GM12892 (cell line): Measurements from ENCODE around the gene CMIP.

ENCODE experiments used
- POLR2A ChIP-seq: IDR thresholded peaks from 2 replicates; pipeline ENCODE4 v1.6.1; 2011; ENCODE audit warnings: low read depth, low read length, control low read depth
- POLR2AphosphoS5 ChIP-seq: IDR thresholded peaks from 2 replicates; pipeline ENCODE4 v1.6.1; 2011; ENCODE audit warnings: low read depth, low read length, control low read depth
- TAF1 ChIP-seq: IDR thresholded peaks from 2 replicates; pipeline ENCODE4 v1.6.1; 2011; ENCODE audit warnings: low read depth, mild to moderate bottlenecking, control low read depth, low read length, borderline replicate concordance

GRCh38 chr16:81450783-81451491, 6.3 kb downstream of the CMIP start:
- TF ChIP-seq POLR2A (no peak), TAF1 (no peak), POLR2AphosphoS5 (no peak)
